ENCODE measurements around the gene JDP2.

The JDP2 gene

GRCh38 chr14:75461755-75462349 lies 34.0 kb downstream of the JDP2 start:
- Histone ChIP-seq H3K9me3 (ENCODE audit: control insufficient read depth, insufficient read depth, low read depth, low read length) (no peaks in the 10 kb centered on the region), H3K27ac (ENCODE audit: extremely low read depth, low read depth, low read length) (no peak overlapping the region), H3K4me1 (ENCODE audit: control insufficient read depth, insufficient read depth, low read length) (no peaks in the 10 kb centered on the region), H3K4me3 (ENCODE audit: low read depth, low read length) (no peak overlapping the region), H3K36me3 (ENCODE audit: control insufficient read depth in 2 of 2, insufficient read depth in 1 of 2, low read length in 2 of 2) (peaks cover 0 to 5% of the 10 kb centered on the region in 2 experiments; a peak in 1 of 3 replicates)
- ChIA-PET CTCF (interaction anchor here (1.1 to 1.5 kb wide), 3 partner anchors 14 to 27 kb away, joined by 3 to 9 read pairs (median 5); no protein-coding TSS in a partner anchor), POLR2A (interaction anchor here (0.5 kb wide), 1 partner anchor 109 kb away, joined by 6 read pairs; no protein-coding TSS in a partner anchor)
- TF ChIP-seq ZNF366 (tag by site-specific recombination; conservative IDR thresholded peaks at IDR 0.05) (no peak), ZNF354C (tag by site-specific recombination; IDR thresholded peaks at IDR 0.05; ENCODE audit: borderline replicate concordance, low read depth) (no peak), MEIS1 (CRISPR knock-in tag; IDR thresholded peaks at IDR 0.05; ENCODE audit: borderline replicate concordance) (no peak), HOXD13 (CRISPR knock-in tag; IDR thresholded peaks at IDR 0.05; ENCODE audit: borderline replicate concordance) (no peak), ZNF416 (tag by site-specific recombination; IDR thresholded peaks at IDR 0.05) (no peak), MZF1 (tag by site-specific recombination; IDR thresholded peaks at IDR 0.05; ENCODE audit: borderline replicate concordance) (no peak), ZNF791 (tag by site-specific recombination; IDR thresholded peaks at IDR 0.05) (no peak), ZNF510 (tag by site-specific recombination; IDR thresholded peaks at IDR 0.05; ENCODE audit: insufficient replicate concordance) (no peak), HIC1 (tag by site-specific recombination; IDR thresholded peaks at IDR 0.05) (no peak), ZFP69B (tag by site-specific recombination; IDR thresholded peaks at IDR 0.05) (no peak), SALL2 (tag by site-specific recombination; IDR thresholded peaks at IDR 0.05; ENCODE audit: borderline replicate concordance) (no peak), BCL11B (tag by site-specific recombination; IDR thresholded peaks at IDR 0.05; ENCODE audit: low read depth) (no peak), ZNF174 (tag by site-specific recombination; IDR thresholded peaks at IDR 0.05) (no peak)

DNA sequence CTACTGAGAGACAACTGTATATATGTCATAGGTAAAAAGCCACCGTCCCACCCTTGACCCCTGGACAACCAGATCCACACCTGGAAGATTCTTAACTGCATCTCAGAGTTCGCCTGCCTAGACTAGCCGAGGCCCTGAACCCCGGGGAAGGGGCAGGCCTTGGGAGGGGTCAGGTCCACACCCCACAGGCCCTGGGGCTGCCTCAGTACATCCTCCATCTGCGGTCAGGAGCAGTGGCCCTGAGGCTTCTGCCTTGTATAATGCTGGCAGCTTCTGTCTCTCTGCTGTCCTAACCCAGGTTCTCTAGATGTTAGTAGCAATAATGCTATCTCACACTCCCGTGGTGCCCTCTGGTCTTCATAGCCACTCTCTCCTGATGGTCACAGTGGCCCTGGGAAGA lies 36.8 kb downstream of the JDP2 start:
- H3K36me3 ChIP-seq (ENCODE audit: control insufficient read depth in 2 of 2, insufficient read depth in 1 of 2, low read length in 2 of 2) = peaks cover 0 to 5% of the 10 kb centered on the region in 2 experiments; a peak in 1 of 3 replicates
- ChIA-PET CTCF (no interaction called here), POLR2A (no interaction called here)
- H3K27ac ChIP-seq (ENCODE audit: extremely low read depth, low read depth, low read length) = no peak overlapping the region
- no peaks in the 10 kb centered on the region for H3K9me3 ChIP-seq (ENCODE audit: control insufficient read depth, insufficient read depth, low read depth, low read length)
- no peaks in the 10 kb centered on the region for H3K4me1 ChIP-seq (ENCODE audit: control insufficient read depth, insufficient read depth, low read length)
- H3K4me3 ChIP-seq (ENCODE audit: low read depth, low read length) = no peak overlapping the region
- TF ChIP-seq ZNF629 (tag by site-specific recombination; IDR thresholded peaks at IDR 0.05) (no peak), ZNF449 (tag by site-specific recombination; IDR thresholded peaks at IDR 0.05) (no peak), ZNF658 (tag by site-specific recombination; IDR thresholded peaks at IDR 0.05) (no peak), ZNF138 (tag by site-specific recombination; IDR thresholded peaks at IDR 0.05; ENCODE audit: borderline replicate concordance) (no peak), KLF16 (tag by site-specific recombination; IDR thresholded peaks at IDR 0.05) (no peak)

GRCh38 chr14:75467763-75468162 lies 39.9 kb downstream of the JDP2 start:
- no peak overlapping the region for H3K27ac ChIP-seq (ENCODE audit: extremely low read depth, low read depth, low read length)
- CTCF ChIA-PET = interaction anchor here (0.7 to 1.4 kb wide), 2 partner anchors 20 to 21 kb away, joined by 3 read pairs; no protein-coding TSS in a partner anchor
- H3K36me3 ChIP-seq (ENCODE audit: control insufficient read depth in 2 of 2, insufficient read depth in 1 of 2, low read length in 2 of 2) = peaks cover 0 to 9% of the 10 kb centered on the region in 2 experiments; a peak in 1 of 3 replicates
- POLR2A ChIA-PET = no interaction called here
- H3K9me3 ChIP-seq (ENCODE audit: control insufficient read depth, insufficient read depth, low read depth, low read length) = no peaks in the 10 kb centered on the region
- no peak overlapping the region for H3K4me3 ChIP-seq (ENCODE audit: low read depth, low read length)
- H3K4me1 ChIP-seq (ENCODE audit: control insufficient read depth, insufficient read depth, low read length) = no peaks in the 10 kb centered on the region
- no peak for TF ChIP-seq MYNN (tag by site-specific recombination; IDR thresholded peaks at IDR 0.05; ENCODE audit: borderline replicate concordance)
- TF ChIP-seq FEZF1 (tag by site-specific recombination; IDR thresholded peaks at IDR 0.05) = no peak
- TF ChIP-seq ZNF701 (tag by site-specific recombination; IDR thresholded peaks at IDR 0.05) = no peak
- TF ChIP-seq, protein P1, sequence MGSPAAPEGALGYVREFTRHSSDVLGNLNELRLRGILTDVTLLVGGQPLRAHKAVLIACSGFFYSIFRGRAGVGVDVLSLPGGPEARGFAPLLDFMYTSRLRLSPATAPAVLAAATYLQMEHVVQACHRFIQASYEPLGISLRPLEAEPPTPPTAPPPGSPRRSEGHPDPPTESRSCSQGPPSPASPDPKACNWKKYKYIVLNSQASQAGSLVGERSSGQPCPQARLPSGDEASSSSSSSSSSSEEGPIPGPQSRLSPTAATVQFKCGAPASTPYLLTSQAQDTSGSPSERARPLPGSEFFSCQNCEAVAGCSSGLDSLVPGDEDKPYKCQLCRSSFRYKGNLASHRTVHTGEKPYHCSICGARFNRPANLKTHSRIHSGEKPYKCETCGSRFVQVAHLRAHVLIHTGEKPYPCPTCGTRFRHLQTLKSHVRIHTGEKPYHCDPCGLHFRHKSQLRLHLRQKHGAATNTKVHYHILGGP (tag by site-specific recombination; IDR thresholded peaks at IDR 0.05) = no peak
- no peak for TF ChIP-seq ZNF76 (tag by site-specific recombination; IDR thresholded peaks at IDR 0.05; ENCODE audit: borderline replicate concordance, low read depth)
- no peak for TF ChIP-seq ZSCAN23 (tag by site-specific recombination; IDR thresholded peaks at IDR 0.05)
- no peak for TF ChIP-seq OVOL3 (tag by site-specific recombination; IDR thresholded peaks at IDR 0.05)
- no peak for TF ChIP-seq ZNF596 (tag by site-specific recombination; IDR thresholded peaks at IDR 0.05)
- TF ChIP-seq, protein P2, sequence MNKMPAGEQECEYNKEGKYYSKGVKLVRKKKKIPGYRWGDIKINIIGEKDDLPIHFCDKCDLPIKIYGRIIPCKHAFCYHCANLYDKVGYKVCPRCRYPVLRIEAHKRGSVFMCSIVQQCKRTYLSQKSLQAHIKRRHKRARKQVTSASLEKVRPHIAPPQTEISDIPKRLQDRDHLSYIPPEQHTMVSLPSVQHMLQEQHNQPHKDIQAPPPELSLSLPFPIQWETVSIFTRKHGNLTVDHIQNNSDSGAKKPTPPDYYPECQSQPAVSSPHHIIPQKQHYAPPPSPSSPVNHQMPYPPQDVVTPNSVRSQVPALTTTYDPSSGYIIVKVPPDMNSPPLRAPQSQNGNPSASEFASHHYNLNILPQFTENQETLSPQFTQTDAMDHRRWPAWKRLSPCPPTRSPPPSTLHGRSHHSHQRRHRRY (tag by site-specific recombination; IDR thresholded peaks at IDR 0.05) = no peak

Data from HEK293 (cell line).